Measurements from ENCODE around the gene NMRAL1.

Gene NMRAL1

DNA sequence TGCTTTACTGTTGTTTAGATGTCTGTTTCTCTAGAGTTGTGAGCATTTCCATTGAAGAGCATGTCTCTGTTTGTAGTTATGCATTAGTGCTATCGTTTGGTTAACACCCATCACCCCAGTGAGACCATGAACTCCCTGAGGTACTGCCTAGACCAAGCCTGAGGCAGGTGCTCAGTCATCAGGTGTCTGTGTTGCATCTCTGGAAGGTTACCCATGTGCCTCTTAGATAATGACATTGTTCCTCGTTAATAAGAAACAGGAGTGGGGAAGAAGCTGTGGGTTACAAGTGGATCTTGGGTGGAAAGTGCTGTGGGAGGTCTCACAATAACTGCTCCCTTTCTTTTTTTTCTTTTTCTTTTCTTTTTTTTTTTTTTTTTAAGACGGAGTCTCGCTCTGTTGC lies 30.4 kb downstream of the NMRAL1 start:
- no peak for DNase-seq (ENCODE audit: low spot score)
- TF ChIP-seq CTCF (IDR thresholded peaks at IDR 0.05; ENCODE audit: borderline replicate concordance, control extremely low read depth, extremely low read depth, insufficient read depth, missing control alignments), result no peak
- in situ Hi-C loops (cut with MboI; ENCODE audit: low sequenced_read_pairs, unreplicated experiment), result no loop called here

DNA sequence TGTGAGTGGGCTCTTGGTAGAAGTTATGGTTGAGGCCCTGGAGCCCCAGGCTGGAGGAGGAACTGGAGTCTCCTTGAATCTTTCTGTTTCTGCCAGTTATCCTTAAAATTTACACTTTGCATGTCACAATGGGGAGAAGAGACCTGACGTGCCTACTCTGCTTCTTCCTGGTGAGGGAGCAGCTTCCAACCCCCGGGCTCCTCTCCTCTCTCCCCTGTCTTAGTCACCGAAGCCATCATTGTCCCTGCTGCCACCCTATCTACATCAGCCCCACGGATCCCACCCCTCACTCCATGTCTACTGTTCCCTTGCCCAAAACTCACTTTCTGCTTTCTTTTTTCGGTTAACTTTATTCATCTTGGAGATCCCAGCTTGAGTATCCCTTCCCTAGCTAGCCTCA lies 31.2 kb downstream of the NMRAL1 start:
- DNase-seq (ENCODE audit: low spot score), result no peak
- in situ Hi-C loops (cut with MboI; ENCODE audit: low sequenced_read_pairs, unreplicated experiment), result no loop called here
- no peak for TF ChIP-seq CTCF (IDR thresholded peaks at IDR 0.05; ENCODE audit: borderline replicate concordance, control extremely low read depth, extremely low read depth, insufficient read depth, missing control alignments)

DNA sequence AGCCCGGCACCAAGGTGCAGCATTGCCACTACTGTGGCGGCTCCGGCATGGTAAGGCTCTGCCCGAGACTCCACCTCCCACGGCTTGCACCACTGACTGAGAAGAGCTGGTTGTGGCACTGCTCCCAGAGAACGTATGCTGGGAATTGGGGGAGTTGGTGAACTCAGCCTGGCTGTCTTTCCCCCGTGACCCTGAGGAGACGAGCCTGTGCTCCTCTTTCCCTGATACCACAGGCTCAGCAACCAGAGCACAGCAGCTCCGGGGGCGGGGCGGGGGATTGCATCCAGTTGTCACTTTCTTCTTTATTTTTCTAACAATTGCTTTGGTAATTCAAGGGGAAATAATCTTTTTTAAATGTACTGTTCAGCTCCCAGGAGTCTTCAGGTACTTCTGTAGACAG lies 32.1 kb downstream of the NMRAL1 start:
- no peak for DNase-seq (ENCODE audit: low spot score)
- in situ Hi-C loops (cut with MboI; ENCODE audit: low sequenced_read_pairs, unreplicated experiment), result no loop called here
- TF ChIP-seq CTCF (IDR thresholded peaks at IDR 0.05; ENCODE audit: borderline replicate concordance, control extremely low read depth, extremely low read depth, insufficient read depth, missing control alignments), result no peak

GRCh38 chr16:4437366-4437765 lies 37.1 kb downstream of the NMRAL1 start:
- no peak for DNase-seq (ENCODE audit: low spot score)
- in situ Hi-C loops (cut with MboI; ENCODE audit: low sequenced_read_pairs, unreplicated experiment), result no loop called here
- TF ChIP-seq CTCF (IDR thresholded peaks at IDR 0.05; ENCODE audit: borderline replicate concordance, control extremely low read depth, extremely low read depth, insufficient read depth, missing control alignments), result no peak

DNA sequence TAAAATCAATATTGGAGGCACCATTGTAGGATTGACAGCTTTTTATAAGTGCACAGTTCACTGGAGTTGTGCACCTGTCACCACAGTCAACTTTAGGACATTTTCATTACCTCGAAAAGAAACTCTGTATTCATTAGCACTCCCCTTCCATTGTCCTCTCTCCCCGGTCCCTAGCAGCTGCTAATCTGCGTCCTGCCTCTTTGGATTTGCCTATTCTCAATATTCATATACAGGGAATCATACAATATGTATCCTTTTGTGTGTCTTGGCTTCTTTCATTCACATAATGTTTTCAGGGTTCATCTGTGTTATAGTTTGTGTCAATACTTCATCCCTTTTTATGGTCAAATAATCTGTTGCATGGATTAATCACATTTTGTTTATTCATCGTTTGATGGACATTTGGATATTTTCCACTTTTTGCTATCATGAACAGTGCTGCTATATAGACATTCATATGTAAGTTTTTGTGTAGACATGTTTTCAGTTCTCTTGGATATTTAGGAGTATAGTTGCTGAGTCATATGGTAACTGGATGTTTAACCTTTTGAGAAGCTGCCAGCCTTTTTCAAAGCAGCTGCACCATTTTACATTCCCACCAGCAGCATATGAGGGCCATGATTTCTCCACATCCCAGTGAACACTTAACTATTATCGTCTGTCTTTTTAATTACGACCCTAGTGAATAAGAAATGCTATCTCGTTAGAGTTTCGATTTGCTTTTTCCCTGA lies 38.9 kb downstream of the NMRAL1 start:
- DNase-seq (ENCODE audit: low spot score), result no peak
- no peak for TF ChIP-seq CTCF (IDR thresholded peaks at IDR 0.05; ENCODE audit: borderline replicate concordance, control extremely low read depth, extremely low read depth, insufficient read depth, missing control alignments)
- in situ Hi-C loops (cut with MboI; ENCODE audit: low sequenced_read_pairs, unreplicated experiment), result no loop called here

DNA sequence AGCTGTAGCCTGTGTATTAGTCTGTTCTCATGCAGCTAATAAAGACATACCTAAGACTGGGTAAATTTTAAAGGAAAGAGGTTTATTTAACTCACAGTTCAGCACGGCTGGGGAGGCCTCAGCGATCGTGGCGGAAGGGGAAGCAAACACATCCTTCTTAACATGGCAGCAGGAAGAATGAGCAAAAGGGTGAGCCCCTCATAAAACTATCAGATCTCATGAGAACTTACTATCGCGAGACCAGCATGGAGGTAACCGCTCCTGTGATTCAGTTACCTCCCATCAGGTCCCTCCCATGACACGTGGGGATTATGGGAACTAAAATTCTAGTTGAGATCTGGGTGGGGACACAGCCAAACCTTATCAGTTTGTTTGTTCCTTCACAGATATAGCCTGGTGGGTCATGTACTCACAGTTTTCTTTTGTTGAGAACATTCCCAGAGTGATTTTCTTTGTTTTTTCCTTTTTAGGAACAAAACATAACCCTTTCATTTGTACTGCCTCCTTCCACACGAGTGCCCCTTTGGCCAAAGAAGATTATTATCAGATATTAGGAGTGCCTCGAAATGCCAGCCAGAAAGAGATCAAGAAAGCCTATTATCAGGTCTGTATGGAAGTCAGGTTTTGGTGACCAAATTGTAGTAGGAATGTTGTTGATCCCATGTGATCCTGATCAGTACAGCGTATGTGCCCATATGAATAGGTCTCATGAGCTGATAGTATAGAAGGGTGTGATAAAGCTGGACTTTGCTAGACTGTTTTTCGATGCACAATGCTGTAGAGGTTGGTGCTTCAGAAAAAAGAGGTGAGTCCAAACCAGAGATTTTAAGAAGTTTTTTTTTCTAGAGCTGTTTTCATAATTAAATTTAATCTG lies 40.3 kb downstream of the NMRAL1 start:
- in situ Hi-C loops (cut with MboI; ENCODE audit: low sequenced_read_pairs, unreplicated experiment), result no loop called here
- TF ChIP-seq CTCF (IDR thresholded peaks at IDR 0.05; ENCODE audit: borderline replicate concordance, control extremely low read depth, extremely low read depth, insufficient read depth, missing control alignments), result no peak
- no peak for DNase-seq (ENCODE audit: low spot score)

Data from GM13976 (cell line).